NCI-H2029 treated with DMSO at 0.1 percent for 48 hours (cell line): ENCODE measurements around the gene GREM2.

Source experiments
- DNase-seq: peaks from one replicate; lab custom pipeline; 2025; lab: John Stamatoyannopoulos, UW

Gene GREM2

GRCh38 chr1:240610636-240611035, 1.3 kb downstream of the GREM2 start:
- DNase-seq: no peak

- no peak for DNase-seq
Measured at GRCh38 chr1:240609527-240610060, 2.4 kb downstream of the GREM2 start.

GRCh38 chr1:240608707-240609106, 3.2 kb downstream of the GREM2 start:
- DNase-seq: no peak

- no peak for DNase-seq
Measured at GRCh38 chr1:240607006-240607405, 4.9 kb downstream of the GREM2 start.

- DNase-seq: no peak
Measured at GRCh38 chr1:240602189-240602588, 9.8 kb downstream of the GREM2 start.

GRCh38 chr1:240599830-240600229, 12.1 kb downstream of the GREM2 start:
- no peak for DNase-seq

GRCh38 chr1:240599299-240599698, 12.7 kb downstream of the GREM2 start:
- no peak for DNase-seq

GRCh38 chr1:240598216-240599001, 13.5 kb downstream of the GREM2 start:
- DNase-seq: no peak

- DNase-seq: no peak
Measured at GRCh38 chr1:240597153-240597745, 14.7 kb downstream of the GREM2 start.

GRCh38 chr1:240595476-240595875, 16.5 kb downstream of the GREM2 start:
- no peak for DNase-seq

GRCh38 chr1:240591564-240591963, 20.4 kb downstream of the GREM2 start:
- no peak for DNase-seq

GRCh38 chr1:240591078-240591477, 20.9 kb downstream of the GREM2 start:
- no peak for DNase-seq

GRCh38 chr1:240589585-240590110, 22.3 kb downstream of the GREM2 start:
- no peak for DNase-seq

GRCh38 chr1:240586006-240586405, 25.9 kb downstream of the GREM2 start:
- DNase-seq: no peak

GRCh38 chr1:240582953-240583352, 29.0 kb downstream of the GREM2 start:
- DNase-seq: no peak

- DNase-seq: no peak
Measured at GRCh38 chr1:240579511-240579910, 32.4 kb downstream of the GREM2 start.

GRCh38 chr1:240577095-240577494, 34.9 kb downstream of the GREM2 start:
- no peak for DNase-seq

GRCh38 chr1:240575981-240576662, 35.8 kb downstream of the GREM2 start:
- DNase-seq: no peak

- no peak for DNase-seq
Measured at GRCh38 chr1:240572328-240572727, 39.6 kb downstream of the GREM2 start.

- no peak for DNase-seq
Measured at GRCh38 chr1:240571782-240572181, 40.2 kb downstream of the GREM2 start.

GRCh38 chr1:240567066-240567465, 44.9 kb downstream of the GREM2 start:
- DNase-seq: no peak

- no peak for DNase-seq
Measured at GRCh38 chr1:240562779-240563178, 49.2 kb downstream of the GREM2 start.
